Upper lobe of left lung (tissue), 4 donors: ENCODE data around the gene UBE2E1.

Experiments used
- CTCF ChIP-seq, 6 experiments: fragments of 450-650 bp in 4 of 6; fragments of 200-600 bp in 2 of 6; sonication (generic) in 2 of 6; IDR thresholded peaks; one replicate each; pipeline ENCODE4 v1.5.1; 2016 to 2019; ENCODE audit warnings: antibody characterized with exemption in 6 of 6
- POLR2A ChIP-seq, 4 donors: fragments of 450-650 bp; IDR thresholded peaks; one replicate each; pipeline ENCODE4 v1.5.1; 2016 to 2017; ENCODE audit warnings: antibody characterized with exemption in 4 of 4, mild to moderate bottlenecking in 2 of 4

GRCh38 chr3:23919628-23920027, 113.9 kb downstream of the UBE2E1 start:
- TF ChIP-seq POLR2A (IDR thresholded peaks at IDR 0.05) (no peak), CTCF (IDR thresholded peaks at IDR 0.05) (no peak)
